CD4-positive, alpha-beta T cell (primary cell): ENCODE measurements around the gene TSC2. TPM values are rescaled to one million over a fixed set of nuclear protein-coding genes. Genes with fewer than 3 reads are reported as not detected.
A peak's percentile ranks its signal among the peaks of the same experiment; 100 is the strongest.

Experiments
- ATAC-seq: fragments of 200-7000 bp; cut with Tn5 transposase; one replicate; pipeline ENCODE4 v1.10.0; 2022; ENCODE audit warnings: mild to moderate bottlenecking; ENCODE audit not compliant: poor library complexity
- CTCF ChIA-PET: fragments of 350-600 bp; sonication (Branson Sonifier 250); formaldehyde crosslinking; loops from one replicate; lab custom pipeline; 2021; ENCODE audit warnings: antibody characterized with exemption, inconsistent platforms; lab: Charles Lee
- POLR2A ChIA-PET: fragments of 350-600 bp; sonication (Branson Sonifier 250); formaldehyde crosslinking; loops from one replicate; lab custom pipeline; 2021; ENCODE audit warnings: antibody characterized with exemption, inconsistent platforms; lab: Charles Lee
- DNase-seq, 14 experiments: peaks; one replicate each; pipeline ENCODE4 v3.0.0-alpha.2; 2013 to 2020; ENCODE audit warnings: mixed read lengths in 2 of 14
- H3K27ac ChIP-seq, 2 donors: one replicate each; pipeline versions ENCODE4 v1.5.1 to v1.7.0; 2013; ENCODE audit warnings: low read length in 2 of 2, low read depth in 1 of 2, mild to moderate bottlenecking in 1 of 2
- H3K27me3 ChIP-seq, 2 experiments: 1 replicate in 1 of 2; 2 replicates in 1 of 2; pipeline versions ENCODE4 v1.6.1 to v1.7.0; 2013; ENCODE audit warnings: low read length in 2 of 2, control low read depth in 1 of 2, mild to moderate bottlenecking in 1 of 2, moderate library complexity in 1 of 2; ENCODE audit not compliant: insufficient read depth in 2 of 2, control insufficient read depth in 1 of 2
- H3K36me3 ChIP-seq: one replicate; pipeline ENCODE4 v1.6.1; 2013; ENCODE audit warnings: low read length, control low read depth; ENCODE audit not compliant: insufficient read depth
- H3K4me1 ChIP-seq: one replicate; pipeline ENCODE4 v1.6.1; 2013; ENCODE audit warnings: low read length, control low read depth; ENCODE audit not compliant: insufficient read depth
- H3K4me3 ChIP-seq: one replicate; pipeline ENCODE4 v1.5.1; 2013; ENCODE audit warnings: mild to moderate bottlenecking, low read length, moderate library complexity
- H3K9me3 ChIP-seq, 2 experiments: 1 replicate in 1 of 2; 2 replicates in 1 of 2; pipeline versions ENCODE4 v1.6.1 to v1.7.0; 2013; ENCODE audit warnings: low read length in 2 of 2, mild to moderate bottlenecking in 2 of 2, control low read depth in 1 of 2, moderate library complexity in 1 of 2; ENCODE audit not compliant: control insufficient read depth in 1 of 2, insufficient read depth in 1 of 2
- H3K27ac Mint-ChIP-seq: one replicate; pipeline ENCODE4 v1.8.0; 2020; ENCODE audit warnings: mixed read lengths
- H3K27me3 Mint-ChIP-seq: one replicate; pipeline ENCODE4 v1.8.0; 2021; ENCODE audit warnings: mixed read lengths
- H3K36me3 Mint-ChIP-seq: one replicate; pipeline ENCODE4 v1.8.0; 2021; ENCODE audit warnings: low read depth, mixed read lengths
- H3K4me1 Mint-ChIP-seq: one replicate; pipeline ENCODE4 v1.8.0; 2021; ENCODE audit warnings: low read depth, mixed read lengths
- H3K4me3 Mint-ChIP-seq: one replicate; pipeline ENCODE4 v1.8.0; 2020; ENCODE audit warnings: mild to moderate bottlenecking, mixed read lengths
- H3K9me3 Mint-ChIP-seq: one replicate; pipeline ENCODE4 v1.8.0; 2020; ENCODE audit warnings: mixed read lengths
- CTCF ChIP-seq: fragments of 200-600 bp; IDR thresholded peaks from one replicate; pipeline ENCODE4 v1.8.0; 2022; ENCODE audit warnings: antibody characterized with exemption, mild to moderate bottlenecking
- intact Hi-C, 2 experiments: fragments of 100-400 bp; cut with DNase I in 1 of 2; cut with micrococcal nuclease in 1 of 2; formaldehyde crosslinking; loops; one replicate each; pipeline versions ENCODE4 v1.15.1 to v1.9.0; 2023 to 2025; cut with DNase I, micrococcal nuclease
- total RNA-seq, 174 experiments: library from RNA in 2 of 174; stranded (reverse) in 2 of 174; gene quantifications; one replicate each; pipeline ENCODE4 v1.2.3 and lab custom pipeline; 2021 to 2026

TSC2 gene
- total RNA-seq, 2 experiments from 2014 or later: 83.0 to 85.0 TPM

GRCh38 chr16:2025251-2025650, 22.5 kb upstream of the TSC2 start:
- no peaks in the 10 kb centered on the region for H3K9me3 Mint-ChIP-seq
- Histone ChIP-seq H3K27me3 (peaks cover 16 to 21% of the 10 kb centered on the region in 2 experiments), H3K4me1 (peaks cover 42% of the 10 kb centered on the region), H3K27ac (no peak overlapping the region), H3K36me3 (no peaks in the 10 kb centered on the region), H3K9me3 (no peaks in the 10 kb centered on the region), H3K4me3 (no peak overlapping the region)
- no peak overlapping the region for H3K27ac Mint-ChIP-seq
- CTCF ChIA-PET: interaction anchor here (1.2 to 1.4 kb wide), 2 partner anchors 21 to 115 kb away, joined by 3 to 4 read pairs; no protein-coding TSS in a partner anchor
- H3K27me3 Mint-ChIP-seq: peaks cover 24% of the 10 kb centered on the region
- H3K4me1 Mint-ChIP-seq: peaks cover 19% of the 10 kb centered on the region
- H3K4me3 Mint-ChIP-seq: no peak overlapping the region
- no peak for DNase-seq
- intact Hi-C loops: loop anchor here in 1 of 2 experiments (5.0 to 10.0 kb wide), 2 partner anchors 230 to 462 kb away; partner anchors contain the start of gene ECI1
- no peak for ATAC-seq
- POLR2A ChIA-PET: interaction anchor here (1.4 to 3.0 kb wide), 2 partner anchors 53 to 130 kb away, joined by 3 to 13 read pairs; partner anchors contain the start of genes TBL3 and TRAF7
- H3K36me3 Mint-ChIP-seq: no peaks in the 10 kb centered on the region
- TF ChIP-seq CTCF: no peak

- no peak overlapping the region for H3K27ac ChIP-seq
- POLR2A ChIA-PET: interaction anchor here (1.4 to 3.0 kb wide), 2 partner anchors 54 to 129 kb away, joined by 3 to 13 read pairs; partner anchors contain the start of genes TBL3 and TRAF7
These were observed 21.8 kb upstream of the TSC2 start for GRCh38 chr16:2025878-2026460.

More at GRCh38 chr16:2025878-2026460, 21.8 kb upstream of the TSC2 start:
- DNase-seq (no peak), ATAC-seq (no peak)
- peaks cover 36% of the 10 kb centered on the region for H3K4me1 ChIP-seq
- Mint-ChIP-seq H3K27me3 (peaks cover 17% of the 10 kb centered on the region), H3K4me3 (peak overlapping the region; percentile 42), H3K9me3 (no peaks in the 10 kb centered on the region), H3K27ac (no peak overlapping the region), H3K4me1 (peaks cover 19% of the 10 kb centered on the region), H3K36me3 (no peaks in the 10 kb centered on the region)
- no peak overlapping the region for H3K4me3 ChIP-seq
- no peaks in the 10 kb centered on the region for H3K9me3 ChIP-seq
- CTCF ChIA-PET: interaction anchor here (1.2 to 1.4 kb wide), 2 partner anchors 22 to 115 kb away, joined by 3 to 4 read pairs; no protein-coding TSS in a partner anchor
- intact Hi-C loops: loop anchor here in 1 of 2 experiments (5.0 to 10.0 kb wide), 2 partner anchors 229 to 461 kb away; partner anchors contain the start of gene ECI1
- H3K27me3 ChIP-seq: peaks cover 9 to 14% of the 10 kb centered on the region in 2 experiments
- no peak for TF ChIP-seq CTCF
- H3K36me3 ChIP-seq: no peaks in the 10 kb centered on the region
